PC-3 (cell line): ENCODE measurements around the gene SEC14L1. TPM values are rescaled to one million over a fixed set of nuclear protein-coding genes. Genes with fewer than 3 reads are reported as not detected.

Experiments
- ATAC-seq: fragments of 200-7000 bp; cut with Tn5 transposase; 2 replicates; pipeline ENCODE4 v1.9.1; 2020; ENCODE audit warnings: mild to moderate bottlenecking, moderate library complexity
- BruUV-seq: library from RNA; stranded (reverse); fragments of 400-500 nt; replicated peaks from 2 replicates; lab custom pipeline; 2021; lab: Mats Ljungman, UMichigan
- CTCF ChIA-PET: fragments of 300-600 bp; sonication (Branson Sonifier 250); formaldehyde crosslinking; loops from one replicate; lab custom pipeline; 2022; ENCODE audit warnings: antibody characterized with exemption; lab: Charles Lee
- POLR2A ChIA-PET: fragments of 300-600 bp; sonication (Branson Sonifier 250); formaldehyde crosslinking; loops from one replicate; lab custom pipeline; 2022; ENCODE audit warnings: antibody characterized with exemption; ENCODE audit not compliant: unreplicated experiment; lab: Charles Lee
- DNase-seq: peaks from one replicate; pipeline ENCODE4 v3.0.0-alpha.2; 2015
- H2AFZ ChIP-seq: fragments of 300-600 bp; sonication (generic); 2 replicates; pipeline ENCODE4 v1.6.0; 2016; ENCODE audit warnings: antibody characterized with exemption, low read length
- H3F3A ChIP-seq: fragments of 300-600 bp; sonication (generic); one replicate; pipeline ENCODE4 v1.6.0; 2017; ENCODE audit warnings: antibody characterized with exemption, low read length, control low read depth, mild to moderate bottlenecking; ENCODE audit not compliant: unreplicated experiment
- H3K27ac ChIP-seq: fragments of 300-600 bp; sonication (generic); 2 replicates; pipeline ENCODE4 v1.5.1; 2016; ENCODE audit warnings: mild to moderate bottlenecking, low read length
- H3K27me3 ChIP-seq: fragments of 300-600 bp; sonication (generic); 2 replicates; pipeline ENCODE4 v1.6.1; 2016; ENCODE audit warnings: low read length, mixed read lengths
- H3K36me3 ChIP-seq: fragments of 300-600 bp; sonication (generic); 2 replicates; pipeline ENCODE4 v1.6.1; 2016; ENCODE audit warnings: low read depth, mixed run types, low read length, mixed read lengths
- H3K4me1 ChIP-seq: fragments of 300-600 bp; sonication (generic); 2 replicates; pipeline ENCODE4 v1.5.1; 2016; ENCODE audit warnings: low read length; ENCODE audit not compliant: insufficient read depth
- H3K4me2 ChIP-seq: fragments of 300-600 bp; sonication (generic); 2 replicates; pipeline ENCODE4 v1.6.0; 2016; ENCODE audit warnings: low read length
- H3K4me3 ChIP-seq: fragments of 300-600 bp; sonication (generic); 2 replicates; pipeline ENCODE4 v1.5.1; 2016; ENCODE audit warnings: mild to moderate bottlenecking, low read length, mixed read lengths
- H3K79me2 ChIP-seq: fragments of 300-600 bp; sonication (generic); 2 replicates; pipeline ENCODE4 v1.6.1; 2017; ENCODE audit warnings: low read length, mixed read lengths
- H3K9ac ChIP-seq: fragments of 300-600 bp; sonication (generic); 2 replicates; pipeline ENCODE4 v1.6.0; 2016; ENCODE audit warnings: mild to moderate bottlenecking, low read length
- H3K9me2 ChIP-seq: fragments of 300-600 bp; sonication (generic); replicated peaks from 2 replicates; pipeline ENCODE4 v1.6.1; 2016; ENCODE audit warnings: mixed run types, low read length, mixed read lengths
- H3K9me3 ChIP-seq: fragments of 300-600 bp; sonication (generic); 2 replicates; pipeline ENCODE4 v1.6.1; 2016; ENCODE audit warnings: low read length, mixed read lengths
- H4K20me1 ChIP-seq: fragments of 300-600 bp; sonication (generic); 2 replicates; pipeline ENCODE4 v1.6.1; 2016; ENCODE audit warnings: low read length, mixed read lengths
- CTCF ChIP-seq: fragments of 300-600 bp; sonication (generic); conservative IDR thresholded peaks from 2 replicates; pipeline ENCODE4 v1.5.1; 2017; ENCODE audit warnings: antibody characterized with exemption, low read depth, mild to moderate bottlenecking, low read length
- EZH2 ChIP-seq: fragments of 300-600 bp; sonication (generic); IDR thresholded peaks from one replicate; pipeline ENCODE4 v1.6.1; 2017; ENCODE audit warnings: antibody characterized with exemption, mild to moderate bottlenecking, low read length; ENCODE audit not compliant: unreplicated experiment
- EZH2phosphoT487 ChIP-seq: fragments of 300-600 bp; sonication (generic); IDR thresholded peaks from 2 replicates; pipeline ENCODE4 v1.6.1; 2018; ENCODE audit warnings: mild to moderate bottlenecking, antibody characterized with exemption, low read length, borderline replicate concordance
- intact Hi-C: fragments of 100-400 bp; cut with micrococcal nuclease; formaldehyde crosslinking; loops from 2 replicates; pipeline ENCODE4 v1.9.0; 2023
- total RNA-seq: library from RNA; depleted of rRNA; stranded (reverse); fragments of >200 nt; gene quantifications from 2 replicates; pipeline ENCODE4 v1.2.3, GENCODE V29; 2014

Gene SEC14L1
- total RNA-seq, 1 experiment from 2014 or later: 39.8 TPM

GRCh38 chr17:77180503-77181357, 40.0 kb downstream of the SEC14L1 start:
- no peaks in the 10 kb centered on the region; the same call in 1 of the 2 replicates for H3K4me1 ChIP-seq
- H3K36me3 ChIP-seq: peaks cover 6% of the 10 kb centered on the region; the same call in 1 of the 2 replicates
- H3K27ac ChIP-seq: no peak overlapping the region
- H3K4me2 ChIP-seq: no peak overlapping the region
- TF ChIP-seq EZH2phosphoT487 (no peak), EZH2 (no peak), CTCF (no peak)
- H3K27me3 ChIP-seq: no peaks in the 10 kb centered on the region
- H4K20me1 ChIP-seq: no peaks in the 10 kb centered on the region
- no TSS peak for BruUV-seq
- POLR2A ChIA-PET: no interaction called here
- no peaks in the 10 kb centered on the region for H3F3A ChIP-seq
- no peak overlapping the region for H2AFZ ChIP-seq
- no peaks in the 10 kb centered on the region for H3K9me3 ChIP-seq
- H3K9me2 ChIP-seq: no peaks in the 10 kb centered on the region
- no peak for ATAC-seq
- H3K9ac ChIP-seq: no peak overlapping the region
- CTCF ChIA-PET: no interaction called here
- H3K4me3 ChIP-seq: no peak overlapping the region
- intact Hi-C loops: no loop called here
- DNase-seq: no peak
- H3K79me2 ChIP-seq: peaks cover 96% of the 10 kb centered on the region

GRCh38 chr17:77182205-77183172, 41.7 kb downstream of the SEC14L1 start:
- H3K79me2 ChIP-seq: peaks cover 98% of the 10 kb centered on the region
- H3K27me3 ChIP-seq: no peaks in the 10 kb centered on the region
- POLR2A ChIA-PET: interaction anchor here (0.7 kb wide), 1 partner anchor 137 kb away, joined by 3 read pairs; no protein-coding TSS in a partner anchor
- no peaks in the 10 kb centered on the region for H4K20me1 ChIP-seq
- H3K4me3 ChIP-seq: no peak overlapping the region
- no peak overlapping the region for H2AFZ ChIP-seq
- CTCF ChIA-PET: no interaction called here
- intact Hi-C loops: no loop called here
- TF ChIP-seq EZH2phosphoT487 (no peak), CTCF (no peak), EZH2 (no peak)
- ATAC-seq (peak; percentile 48), DNase-seq (no peak)
- peaks cover 3% of the 10 kb centered on the region; the same call in 1 of the 2 replicates for H3K36me3 ChIP-seq
- no peaks in the 10 kb centered on the region; the same call in 1 of the 2 replicates for H3K4me1 ChIP-seq
- no peaks in the 10 kb centered on the region for H3K9me2 ChIP-seq
- no peak overlapping the region for H3K4me2 ChIP-seq
- no peaks in the 10 kb centered on the region for H3F3A ChIP-seq
- H3K27ac ChIP-seq: no peak overlapping the region
- BruUV-seq: no TSS peak
- no peak overlapping the region for H3K9ac ChIP-seq
- H3K9me3 ChIP-seq: no peaks in the 10 kb centered on the region
